HG02981 (cell line): ENCODE results near the gene USB1.

ENCODE experiments used
- ATAC-seq: cut with Tn5 transposase; IDR thresholded peaks from one replicate; pipeline ENCODE4 v1.9.1; 2021; ENCODE audit warnings: mild to moderate bottlenecking, moderate library complexity; ENCODE audit not compliant: unreplicated experiment

Gene USB1

GRCh38 chr16:58030136-58030840 lies 29.1 kb downstream of the USB1 start:
- ATAC-seq, result no peak

- ATAC-seq, result no peak
Observed at GRCh38 chr16:58031016-58031800, 30.0 kb downstream of the USB1 start.

GRCh38 chr16:58032710-58033293 lies 31.6 kb downstream of the USB1 start:
- ATAC-seq, result no peak

GRCh38 chr16:58034128-58034685 lies 33.0 kb downstream of the USB1 start:
- no peak for ATAC-seq

GRCh38 chr16:58034774-58035173 lies 33.6 kb downstream of the USB1 start:
- ATAC-seq, result no peak

- no peak for ATAC-seq
Observed at GRCh38 chr16:58035356-58036170, 34.4 kb downstream of the USB1 start.

- ATAC-seq, result no peak
Observed at GRCh38 chr16:58036943-58037342, 35.7 kb downstream of the USB1 start.

- no peak for ATAC-seq
Observed at GRCh38 chr16:58037365-58038057, 36.3 kb downstream of the USB1 start.

GRCh38 chr16:58038219-58038641 lies 37.0 kb downstream of the USB1 start:
- no peak for ATAC-seq

GRCh38 chr16:58039829-58040495 lies 38.8 kb downstream of the USB1 start:
- no peak for ATAC-seq

GRCh38 chr16:58040496-58040846 lies 39.3 kb downstream of the USB1 start:
- ATAC-seq, result no peak

- ATAC-seq, result no peak
Observed at GRCh38 chr16:58040945-58041627, 39.9 kb downstream of the USB1 start.

- ATAC-seq, result no peak
Observed at GRCh38 chr16:58041628-58041955, 40.4 kb downstream of the USB1 start.

GRCh38 chr16:58042001-58042885 lies 41.0 kb downstream of the USB1 start:
- ATAC-seq, result no peak

GRCh38 chr16:58042886-58043515 lies 41.8 kb downstream of the USB1 start:
- ATAC-seq, result no peak

GRCh38 chr16:58043571-58044155 lies 42.5 kb downstream of the USB1 start:
- no peak for ATAC-seq

GRCh38 chr16:58044266-58045019 lies 43.2 kb downstream of the USB1 start:
- no peak for ATAC-seq
